Kidney (tissue), 14 donors: ENCODE results near the gene SYNE3. TPM values are rescaled to one million over a fixed set of nuclear protein-coding genes. Genes with fewer than 3 reads are reported as not detected.

Source experiments
- DNase-seq, 5 donors: peaks; one replicate each; pipeline ENCODE4 v3.0.0-alpha.2; 2013 to 2020
- FAIRE-seq: peaks from 2 replicates; lab custom pipeline; 2012; peaks lifted over from hg19 to GRCh38; lab: Jason Lieb, UNC
- H3K27ac ChIP-seq, 2 donors: one replicate each; pipeline ENCODE4 v1.7.0; 2013; ENCODE audit warnings: low read depth in 2 of 2, low read length in 2 of 2, inconsistent platforms in 1 of 2
- H3K27me3 ChIP-seq: one replicate; pipeline ENCODE4 v1.7.1; 2013; ENCODE audit warnings: low read length, inconsistent platforms; ENCODE audit not compliant: control insufficient read depth, insufficient read depth
- H3K36me3 ChIP-seq, 3 donors: one replicate each; pipeline versions ENCODE4 v1.7.0 to v1.7.1; 2013; ENCODE audit warnings: low read length in 3 of 3, control low read depth in 1 of 3, inconsistent platforms in 1 of 3; ENCODE audit not compliant: insufficient read depth in 3 of 3, control insufficient read depth in 2 of 3
- H3K4me1 ChIP-seq, 3 donors: one replicate each; pipeline versions ENCODE4 v1.7.0 to v1.7.1; 2013; ENCODE audit warnings: low read length in 3 of 3, inconsistent platforms in 1 of 3, low read depth in 1 of 3; ENCODE audit not compliant: control insufficient read depth in 2 of 3, insufficient read depth in 2 of 3
- H3K4me3 ChIP-seq, 3 donors: one replicate each; pipeline versions ENCODE4 v1.7.0 to v1.8.1; 2013; ENCODE audit warnings: low read length in 3 of 3, control low read depth in 1 of 3, inconsistent platforms in 1 of 3
- H3K9ac ChIP-seq, 3 donors: one replicate each; pipeline versions ENCODE4 v1.7.0 to v1.7.1; 2013; ENCODE audit warnings: low read length in 3 of 3, control low read depth in 1 of 3, inconsistent platforms in 1 of 3
- H3K9me3 ChIP-seq, 3 donors: one replicate each; pipeline versions ENCODE4 v1.7.0 to v1.7.1; 2013; ENCODE audit warnings: low read length in 3 of 3, control low read depth in 1 of 3, inconsistent platforms in 1 of 3; ENCODE audit not compliant: control insufficient read depth in 2 of 3, insufficient read depth in 1 of 3
- intact Hi-C: fragments of 100-400 bp; cut with DNase I; formaldehyde crosslinking; loops from one replicate; pipeline ENCODE4 v1.11.1; 2022
- polyA plus RNA-seq: library from polyadenylated mRNA; stranded (reverse); fragments of 350-450 nt; fragmentation: Illumina TruSeq; extraction: RNeasy Lipid Tissue Mini Kit (QIAGEN cat#74804); gene quantifications from one replicate; pipeline ENCODE4 v1.2.3, GENCODE V29; 2014; ENCODE audit warnings: low read depth, low replicate concordance; ENCODE audit not compliant: insufficient read depth
- total RNA-seq: library from RNA; stranded (reverse); fragmentation: NEBNext Ultra II Directional; extraction: Animal tissue kit (Norgen Biotek cat#: 25700); gene quantifications from one replicate; pipeline ENCODE4 v1.2.1, GENCODE V29; 2021
- TF ChIP-seq, protein P1 (sequence below): IDR thresholded peaks from 3 replicates; pipeline ENCODE4 v1.5.1; 2012; ENCODE audit warnings: mild to moderate bottlenecking, moderate library complexity, borderline replicate concordance; ENCODE audit not compliant: insufficient read depth; ENCODE audit errors: extremely low read depth
- donor health status: control.
- donor health status: control.
- donor health status: control.
- donor health status: control.
- donor health status: control.
- donor health status: DM: yes; HTN: yes; CAD: no.
- donor health status: Normal renal cell carcinoma (clear cell type).

The SYNE3 gene
- total and polyA plus RNA-seq, 2 donors from 2014 or later = 0.54 to 18.5 TPM

DNA sequence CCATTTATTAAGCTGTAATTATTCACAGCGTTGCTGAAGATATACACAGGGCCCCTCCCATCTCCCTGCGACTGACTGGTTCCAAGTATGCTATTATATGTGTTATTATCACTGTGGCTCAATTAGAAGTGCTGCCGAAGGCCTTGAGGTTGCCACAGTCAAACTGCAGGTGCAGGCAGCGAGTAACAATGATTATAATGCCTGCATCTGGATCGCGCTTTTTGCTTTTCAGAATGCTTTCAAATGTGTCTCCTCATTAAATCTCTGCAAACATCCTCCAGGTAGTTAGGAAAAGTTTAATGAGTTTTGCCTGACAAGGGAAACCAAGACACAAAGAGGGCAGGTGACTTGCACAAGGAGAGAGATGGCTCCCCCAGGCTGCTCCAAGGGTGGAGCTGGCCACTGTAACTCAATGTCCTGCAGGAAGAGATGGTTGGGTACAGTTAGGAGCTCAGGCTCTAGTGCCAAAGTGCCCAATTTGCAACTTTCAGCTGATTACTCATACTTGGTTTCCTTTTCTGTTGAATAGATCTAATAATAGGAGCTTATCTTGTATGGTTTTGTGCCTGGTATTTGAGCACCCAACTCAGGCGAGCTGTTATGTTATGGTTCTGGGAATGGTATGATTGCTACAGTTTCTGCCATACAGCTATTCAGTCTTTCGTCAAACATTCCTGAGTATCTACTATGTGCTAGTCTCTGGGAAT lies 1.7 kb upstream of the SYNE3 start:
- Histone ChIP-seq H3K9me3 (no peaks in the 10 kb centered on the region), H3K36me3 (no peaks in the 10 kb centered on the region), H3K4me3 (no peak overlapping the region), H3K4me1 (peaks cover 0 to 19% (median 3%) of the 10 kb centered on the region in 3 donors), H3K27me3 (peaks cover 3% of the 10 kb centered on the region), H3K27ac (no peak overlapping the region), H3K9ac (no peak overlapping the region)
- peak in 1 of 5 donors; percentile 11 for DNase-seq
- TF ChIP-seq, protein P1, sequence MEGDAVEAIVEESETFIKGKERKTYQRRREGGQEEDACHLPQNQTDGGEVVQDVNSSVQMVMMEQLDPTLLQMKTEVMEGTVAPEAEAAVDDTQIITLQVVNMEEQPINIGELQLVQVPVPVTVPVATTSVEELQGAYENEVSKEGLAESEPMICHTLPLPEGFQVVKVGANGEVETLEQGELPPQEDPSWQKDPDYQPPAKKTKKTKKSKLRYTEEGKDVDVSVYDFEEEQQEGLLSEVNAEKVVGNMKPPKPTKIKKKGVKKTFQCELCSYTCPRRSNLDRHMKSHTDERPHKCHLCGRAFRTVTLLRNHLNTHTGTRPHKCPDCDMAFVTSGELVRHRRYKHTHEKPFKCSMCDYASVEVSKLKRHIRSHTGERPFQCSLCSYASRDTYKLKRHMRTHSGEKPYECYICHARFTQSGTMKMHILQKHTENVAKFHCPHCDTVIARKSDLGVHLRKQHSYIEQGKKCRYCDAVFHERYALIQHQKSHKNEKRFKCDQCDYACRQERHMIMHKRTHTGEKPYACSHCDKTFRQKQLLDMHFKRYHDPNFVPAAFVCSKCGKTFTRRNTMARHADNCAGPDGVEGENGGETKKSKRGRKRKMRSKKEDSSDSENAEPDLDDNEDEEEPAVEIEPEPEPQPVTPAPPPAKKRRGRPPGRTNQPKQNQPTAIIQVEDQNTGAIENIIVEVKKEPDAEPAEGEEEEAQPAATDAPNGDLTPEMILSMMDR = no peak
- FAIRE-seq = no peak
- intact Hi-C loops = no loop called here

DNA sequence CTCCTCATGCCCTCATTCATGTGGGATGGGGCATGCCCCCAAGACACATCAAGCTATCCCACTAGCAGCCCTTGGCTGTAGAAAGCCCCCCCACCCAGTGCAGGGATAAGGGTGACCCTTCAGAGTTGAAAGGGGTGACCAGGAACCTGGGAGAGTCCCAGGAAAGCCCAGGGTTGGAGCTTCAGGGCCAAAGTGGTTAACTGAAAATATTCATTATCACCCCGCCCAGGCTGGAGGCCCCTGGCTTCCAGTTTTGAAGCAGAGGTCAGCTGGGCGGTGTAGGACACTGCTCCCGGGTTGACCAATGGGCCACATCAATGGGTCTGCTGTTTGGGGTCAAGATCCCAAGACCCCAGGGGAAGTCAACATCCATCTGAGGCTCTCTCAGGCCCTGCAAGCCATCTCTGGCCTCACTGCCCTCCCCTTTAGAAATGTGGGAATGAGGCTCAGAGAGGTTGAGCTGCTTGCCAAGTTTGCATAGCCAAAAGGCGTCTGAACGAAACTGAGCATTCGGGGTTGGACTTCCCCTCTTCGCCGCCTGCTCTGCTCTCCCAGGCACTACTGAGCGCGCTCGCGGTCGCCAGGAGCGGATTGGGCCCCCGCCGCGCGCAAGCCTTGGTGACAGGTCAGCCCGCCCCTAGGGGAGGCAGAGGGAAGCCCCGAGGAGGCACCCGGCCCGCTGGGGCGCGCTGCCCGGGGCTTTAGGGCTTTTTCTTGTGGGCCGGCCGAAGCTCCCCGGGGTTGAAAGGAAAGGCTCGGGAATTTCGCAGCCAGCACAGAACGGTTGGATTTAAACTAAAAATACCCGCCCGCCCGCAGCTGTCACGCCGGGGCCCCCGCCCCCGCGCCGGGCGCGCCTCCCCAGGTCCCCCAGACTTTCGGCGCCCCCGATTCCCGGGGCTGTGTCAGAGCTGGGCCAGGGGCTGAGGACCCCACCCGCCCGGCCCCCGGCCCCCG lies 576 bp downstream of the SYNE3 start:
- Histone ChIP-seq H3K4me3 (peak overlapping the region; percentile 24 to 73 (median 71)), H3K36me3 (no peaks in the 10 kb centered on the region), H3K27me3 (peaks cover 3% of the 10 kb centered on the region), H3K9me3 (no peaks in the 10 kb centered on the region), H3K27ac (no peak overlapping the region), H3K4me1 (peaks cover 0 to 19% (median 3%) of the 10 kb centered on the region in 3 donors), H3K9ac (peak overlapping the region in 2 of 3 donors; percentile 4 to 19)
- FAIRE-seq (no peak), DNase-seq (peak; percentile 46 to 90 (median 67))
- intact Hi-C loops = no loop called here
- TF ChIP-seq, protein P1 = no peak

DNA sequence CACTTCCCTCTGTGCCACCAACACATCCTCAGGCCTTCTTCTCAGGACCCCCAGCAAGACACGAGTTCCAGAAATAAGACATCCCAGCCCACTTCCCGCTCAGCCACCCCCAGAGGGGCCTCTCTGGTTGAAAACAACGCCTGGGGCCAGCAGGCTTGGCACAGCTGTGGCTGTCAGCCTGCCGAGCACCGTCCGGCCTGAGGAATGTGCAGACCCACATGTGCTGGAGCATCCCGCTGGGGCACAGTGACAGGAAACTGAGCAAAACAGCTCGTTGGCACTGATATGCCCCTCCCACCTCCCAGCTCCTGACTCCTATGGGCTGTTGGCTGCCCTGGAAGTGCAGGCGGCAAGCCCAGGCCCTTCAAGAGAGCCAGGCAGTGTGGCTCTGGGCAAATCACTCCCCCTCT lies 1.4 kb downstream of the SYNE3 start:
- Histone ChIP-seq H3K9ac (no peak overlapping the region), H3K4me3 (peak overlapping the region in 2 of 3 donors; percentile 6 to 71), H3K36me3 (no peaks in the 10 kb centered on the region), H3K27ac (no peak overlapping the region), H3K27me3 (peaks cover 3% of the 10 kb centered on the region), H3K4me1 (peaks cover 0 to 19% (median 3%) of the 10 kb centered on the region in 3 donors), H3K9me3 (no peaks in the 10 kb centered on the region)
- DNase-seq = peak; percentile 67 to 77 (median 74)
- TF ChIP-seq, protein P1 = no peak
- no peak for FAIRE-seq
- intact Hi-C loops = no loop called here
